Measurements from ENCODE around the gene ZNF536.

Gene ZNF536

DNA sequence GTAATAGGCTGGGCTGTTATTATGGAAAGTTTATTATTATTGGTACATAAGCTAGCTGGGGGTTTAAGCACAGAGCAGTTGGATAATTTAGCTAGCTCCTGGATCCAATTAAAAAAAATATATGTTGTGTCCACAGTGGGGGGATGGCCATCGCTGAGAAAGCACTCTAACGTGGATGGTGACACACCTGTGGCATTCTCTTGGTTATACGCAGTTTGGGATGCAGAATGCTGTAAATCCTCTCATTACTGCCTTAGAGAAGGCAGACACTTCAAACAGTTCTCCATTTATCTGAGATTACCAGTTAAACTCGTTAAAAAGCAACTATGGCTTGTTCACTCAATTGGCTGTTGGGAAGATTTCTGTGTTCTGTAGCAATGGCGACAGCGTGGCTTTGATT lies 2.4 kb upstream of the ZNF536 start:
- ChIA-PET POLR2A (no interaction called here), CTCF (no interaction called here)
- TF ChIP-seq, protein P1, sequence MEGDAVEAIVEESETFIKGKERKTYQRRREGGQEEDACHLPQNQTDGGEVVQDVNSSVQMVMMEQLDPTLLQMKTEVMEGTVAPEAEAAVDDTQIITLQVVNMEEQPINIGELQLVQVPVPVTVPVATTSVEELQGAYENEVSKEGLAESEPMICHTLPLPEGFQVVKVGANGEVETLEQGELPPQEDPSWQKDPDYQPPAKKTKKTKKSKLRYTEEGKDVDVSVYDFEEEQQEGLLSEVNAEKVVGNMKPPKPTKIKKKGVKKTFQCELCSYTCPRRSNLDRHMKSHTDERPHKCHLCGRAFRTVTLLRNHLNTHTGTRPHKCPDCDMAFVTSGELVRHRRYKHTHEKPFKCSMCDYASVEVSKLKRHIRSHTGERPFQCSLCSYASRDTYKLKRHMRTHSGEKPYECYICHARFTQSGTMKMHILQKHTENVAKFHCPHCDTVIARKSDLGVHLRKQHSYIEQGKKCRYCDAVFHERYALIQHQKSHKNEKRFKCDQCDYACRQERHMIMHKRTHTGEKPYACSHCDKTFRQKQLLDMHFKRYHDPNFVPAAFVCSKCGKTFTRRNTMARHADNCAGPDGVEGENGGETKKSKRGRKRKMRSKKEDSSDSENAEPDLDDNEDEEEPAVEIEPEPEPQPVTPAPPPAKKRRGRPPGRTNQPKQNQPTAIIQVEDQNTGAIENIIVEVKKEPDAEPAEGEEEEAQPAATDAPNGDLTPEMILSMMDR (IDR thresholded peaks at IDR 0.05; ENCODE audit: control extremely low read depth, extremely low read depth, low read depth, missing control alignments): no peak
- no peak for DNase-seq (ENCODE audit: extremely low spot score)

DNA sequence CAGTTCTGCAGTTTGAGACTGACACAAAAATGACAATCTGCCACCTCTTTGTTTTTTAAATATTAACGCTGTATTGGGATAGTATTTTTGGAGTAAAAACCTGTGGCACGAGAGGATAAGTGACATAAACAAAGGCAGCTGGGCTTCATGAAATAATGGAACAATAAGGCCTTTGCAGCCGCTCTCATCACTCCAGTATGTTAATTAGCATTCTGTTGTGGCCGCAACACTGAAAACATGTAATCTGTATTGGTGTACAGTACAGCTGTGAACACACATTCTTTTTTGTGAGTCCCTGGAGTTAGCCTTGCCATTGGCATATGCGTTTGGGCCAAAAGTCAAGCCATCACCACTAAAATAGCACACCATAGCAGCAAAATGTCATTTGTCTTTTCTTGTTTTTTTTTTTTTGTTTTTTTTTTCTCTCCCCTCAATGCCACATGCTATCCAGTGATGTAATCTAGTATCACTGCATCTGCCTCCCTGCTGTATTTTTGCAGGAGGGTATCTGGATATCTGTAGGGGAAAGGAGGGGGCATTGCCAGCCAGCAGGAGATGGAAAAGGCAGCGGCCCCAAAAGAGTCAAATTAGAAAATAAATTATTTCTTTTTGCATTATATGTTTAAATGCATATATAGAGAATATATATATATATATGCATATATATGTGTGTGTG lies 885 bp upstream of the ZNF536 start:
- DNase-seq (ENCODE audit: extremely low spot score): no peak
- POLR2A ChIA-PET: no interaction called here
- TF ChIP-seq, protein P1 (IDR thresholded peaks at IDR 0.05; ENCODE audit: control extremely low read depth, extremely low read depth, low read depth, missing control alignments): no peak
- CTCF ChIA-PET: interaction anchor here (1.1 kb wide), 1 partner anchor 21 kb away, joined by 3 read pairs; no protein-coding TSS in a partner anchor

DNA sequence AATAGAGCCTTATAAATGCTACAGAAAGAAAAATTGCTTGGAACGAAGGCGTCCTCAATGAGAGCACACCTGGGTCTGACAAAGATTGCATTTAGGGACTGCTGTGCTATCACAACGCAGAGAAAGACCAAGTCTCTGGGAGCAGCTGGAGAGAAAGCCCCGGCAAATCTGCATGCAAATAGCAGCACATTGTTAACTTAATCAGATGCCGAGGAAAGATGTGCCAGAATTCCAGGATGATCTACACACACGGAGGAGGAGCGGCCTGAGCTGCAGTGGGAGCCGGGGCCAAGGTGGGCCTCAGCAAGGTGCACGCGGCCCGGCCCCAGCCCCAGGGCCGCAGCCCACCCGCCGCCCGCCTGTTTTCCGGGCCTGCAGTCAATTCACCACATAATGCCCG lies 1.4 kb downstream of the ZNF536 start:
- no peak for DNase-seq (ENCODE audit: extremely low spot score)
- CTCF ChIA-PET: no interaction called here
- POLR2A ChIA-PET: no interaction called here
- TF ChIP-seq, protein P1 (IDR thresholded peaks at IDR 0.05; ENCODE audit: control extremely low read depth, extremely low read depth, low read depth, missing control alignments): no peak

DNA sequence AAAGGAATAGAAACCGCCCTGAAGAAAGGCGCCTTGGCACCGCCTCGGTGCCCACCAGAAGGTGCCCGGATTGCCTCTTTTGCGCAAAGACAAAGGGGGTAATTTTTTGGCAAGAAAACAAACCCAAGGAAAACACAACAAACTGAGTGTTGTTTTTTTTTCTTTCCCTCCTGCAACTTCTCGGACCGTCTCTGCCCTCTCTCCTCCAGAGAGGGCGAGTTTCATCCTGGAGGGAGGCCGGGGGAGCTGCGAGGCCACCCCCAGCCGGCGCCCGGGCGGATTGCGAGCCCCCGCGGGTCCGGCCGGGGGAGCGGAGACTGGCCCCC lies 2.3 kb downstream of the ZNF536 start:
- TF ChIP-seq, protein P1 (IDR thresholded peaks at IDR 0.05; ENCODE audit: control extremely low read depth, extremely low read depth, low read depth, missing control alignments): no peak
- POLR2A ChIA-PET: no interaction called here
- no peak for DNase-seq (ENCODE audit: extremely low spot score)
- CTCF ChIA-PET: no interaction called here

DNA sequence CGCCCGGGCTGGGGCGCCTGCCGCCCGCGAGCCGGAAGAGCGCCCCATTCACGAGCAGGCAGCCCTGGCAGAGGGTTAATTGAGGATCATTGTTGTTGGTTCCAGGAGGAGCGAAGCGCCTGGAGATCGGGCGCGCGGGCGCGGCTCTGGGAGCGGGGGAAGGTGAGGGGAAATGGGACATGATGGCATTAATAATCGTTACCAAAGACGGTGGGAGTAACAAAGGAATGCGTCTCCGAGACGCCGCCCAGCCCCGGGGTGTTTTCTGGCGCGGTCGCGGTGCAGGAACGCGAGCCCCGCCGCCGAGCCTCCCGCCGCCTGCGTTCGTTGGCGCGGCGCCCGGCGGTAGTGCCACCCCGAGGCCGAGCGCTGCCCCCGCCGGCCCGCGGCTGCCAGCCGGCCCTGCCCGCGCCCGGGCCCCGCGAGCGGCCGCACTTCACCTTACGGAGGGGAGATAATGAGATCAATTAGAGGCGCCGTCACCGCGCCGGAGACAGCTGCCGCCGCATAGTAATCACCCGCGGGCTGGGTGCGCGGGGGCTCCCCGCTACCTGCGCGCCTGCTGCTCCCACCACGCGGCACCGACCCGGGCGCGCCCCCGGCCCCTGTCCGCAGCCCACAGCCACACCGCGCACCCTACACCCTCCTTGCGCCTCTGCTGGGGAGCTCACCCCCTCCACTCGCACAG lies 2.8 kb downstream of the ZNF536 start:
- no peak for DNase-seq (ENCODE audit: extremely low spot score)
- POLR2A ChIA-PET: no interaction called here
- TF ChIP-seq, protein P1 (IDR thresholded peaks at IDR 0.05; ENCODE audit: control extremely low read depth, extremely low read depth, low read depth, missing control alignments): no peak
- CTCF ChIA-PET: no interaction called here

DNA sequence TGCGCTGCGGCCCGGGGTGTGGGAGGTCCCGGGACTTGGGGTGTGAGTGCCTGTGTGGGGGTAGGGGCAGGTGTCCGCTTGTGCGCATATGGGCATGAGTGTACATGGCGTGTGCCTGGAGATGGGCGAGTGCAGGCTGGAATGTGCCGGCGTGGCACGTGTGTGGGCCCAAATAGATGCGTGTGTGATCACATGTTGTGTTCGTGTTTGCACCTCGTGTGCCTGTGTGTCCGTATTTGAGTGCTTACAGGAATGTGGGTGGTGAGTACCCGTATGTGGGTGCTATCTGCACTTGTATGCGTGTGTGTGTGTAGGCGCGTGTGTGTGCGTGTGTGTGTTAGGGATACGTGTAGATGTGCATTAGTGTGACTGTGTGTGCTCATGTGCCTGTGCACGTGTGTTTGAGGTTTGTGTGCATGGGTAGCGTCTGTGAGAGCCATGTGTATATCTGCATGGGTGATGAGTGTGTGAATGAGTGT lies 3.4 kb downstream of the ZNF536 start:
- CTCF ChIA-PET: no interaction called here
- POLR2A ChIA-PET: no interaction called here
- TF ChIP-seq, protein P1 (IDR thresholded peaks at IDR 0.05; ENCODE audit: control extremely low read depth, extremely low read depth, low read depth, missing control alignments): no peak
- DNase-seq (ENCODE audit: extremely low spot score): no peak
